Measurements from ENCODE around the gene NOXA1.

The NOXA1 gene

DNA sequence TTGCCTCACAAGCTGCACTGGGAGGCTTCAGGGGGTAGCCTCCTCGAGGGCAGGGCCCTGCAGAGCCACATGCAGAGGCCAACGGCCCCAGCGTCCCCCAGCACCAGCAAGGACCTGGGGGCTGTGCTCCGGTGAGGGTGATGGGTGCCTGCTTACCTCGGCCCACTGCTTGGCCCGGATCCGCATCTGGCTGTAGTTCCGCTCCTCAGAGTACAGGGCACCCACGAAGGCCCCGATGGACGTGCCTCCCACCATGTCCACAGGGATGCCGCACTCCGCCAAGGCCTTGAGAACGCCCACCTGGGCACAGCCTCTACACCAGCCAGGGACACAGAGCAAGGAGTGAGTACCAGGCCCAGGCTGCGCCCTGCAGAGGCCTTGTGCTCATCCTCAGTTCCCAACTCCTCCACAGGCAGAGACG, 44.0 kb downstream of the NOXA1 start:
- no peak for FAIRE-seq
- no peak for DNase-seq (ENCODE audit: insufficient read length)
- TF ChIP-seq POLR2AphosphoS5 (IDR thresholded peaks at IDR 0.05; ENCODE audit: low read depth, low read length) (no peak), POLR2A (IDR thresholded peaks at IDR 0.05; ENCODE audit: low read depth, low read length) (no peak), TAF1 (IDR thresholded peaks at IDR 0.05; ENCODE audit: borderline replicate concordance, low read depth, low read length) (no peak)

DNA sequence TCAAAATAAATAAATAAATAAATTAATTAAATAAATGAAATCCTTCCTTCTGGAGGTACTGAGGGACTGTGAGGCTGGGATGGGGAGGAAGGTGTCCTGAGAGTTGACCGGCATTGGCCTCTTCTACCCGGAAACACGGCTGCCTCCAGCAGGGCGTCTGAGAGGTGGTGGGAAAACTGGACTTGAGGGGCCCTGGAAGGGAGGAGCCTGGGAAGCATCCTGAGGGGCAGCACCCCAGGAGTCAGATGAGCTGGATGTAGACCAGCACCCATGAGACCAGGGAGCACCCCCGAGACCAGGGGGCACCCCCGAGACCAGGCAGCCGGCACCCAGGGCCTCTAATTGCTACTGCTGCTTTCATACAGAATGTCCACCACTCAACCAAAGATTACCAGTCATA, 44.7 kb downstream of the NOXA1 start:
- DNase-seq (ENCODE audit: insufficient read length) (no peak), FAIRE-seq (no peak)
- TF ChIP-seq POLR2A (IDR thresholded peaks at IDR 0.05; ENCODE audit: low read depth, low read length) (no peak), POLR2AphosphoS5 (IDR thresholded peaks at IDR 0.05; ENCODE audit: low read depth, low read length) (no peak), TAF1 (IDR thresholded peaks at IDR 0.05; ENCODE audit: borderline replicate concordance, low read depth, low read length) (no peak)

DNA sequence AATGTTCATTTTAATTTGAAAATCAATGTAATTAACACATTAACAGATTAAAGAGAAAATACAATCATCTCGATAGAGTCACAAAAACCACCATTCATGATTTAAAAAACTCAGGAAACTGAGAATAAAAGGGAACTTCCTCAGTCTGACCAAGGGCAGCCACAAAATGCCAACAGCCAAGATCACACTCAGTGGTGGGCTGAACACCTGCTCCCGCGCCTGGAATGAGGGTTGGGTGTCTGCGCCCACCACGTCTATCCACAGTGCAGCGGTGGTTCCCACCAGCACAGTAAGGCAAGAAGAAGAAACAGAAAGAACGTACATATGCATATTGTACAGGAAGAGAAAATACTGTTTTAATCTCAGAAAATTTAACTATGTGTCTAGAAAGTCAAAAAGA, 47.6 kb downstream of the NOXA1 start:
- TF ChIP-seq TAF1 (IDR thresholded peaks at IDR 0.05; ENCODE audit: borderline replicate concordance, low read depth, low read length) (no peak), POLR2AphosphoS5 (IDR thresholded peaks at IDR 0.05; ENCODE audit: low read depth, low read length) (no peak), POLR2A (IDR thresholded peaks at IDR 0.05; ENCODE audit: low read depth, low read length) (no peak)
- FAIRE-seq = no peak
- DNase-seq (ENCODE audit: insufficient read length) = no peak

- DNase-seq (ENCODE audit: insufficient read length) (no peak), FAIRE-seq (no peak)
- no peak for TF ChIP-seq TAF1 (IDR thresholded peaks at IDR 0.05; ENCODE audit: borderline replicate concordance, low read depth, low read length)
- no peak for TF ChIP-seq POLR2AphosphoS5 (IDR thresholded peaks at IDR 0.05; ENCODE audit: low read depth, low read length)
These were observed 51.1 kb downstream of the NOXA1 start for GRCh38 chr9:137474271-137474670.

DNA sequence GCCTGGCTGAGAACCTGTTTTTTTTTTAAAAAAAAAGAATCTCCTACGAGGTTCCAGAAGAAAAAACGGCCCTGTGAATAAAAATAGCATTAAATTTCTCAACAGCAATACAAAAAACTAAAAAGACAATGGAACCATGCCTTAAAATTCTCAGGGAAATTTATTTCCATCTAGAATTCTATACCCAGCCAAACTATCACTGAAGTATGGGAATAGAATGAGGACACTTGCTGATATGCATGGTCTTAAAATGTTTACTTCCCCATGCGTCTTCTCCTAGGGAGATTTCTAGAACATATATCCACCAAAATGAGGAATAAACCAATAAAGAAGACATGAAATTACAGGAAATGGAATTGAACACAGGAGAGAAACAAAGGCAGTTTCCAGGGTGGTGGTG, 52.5 kb downstream of the NOXA1 start:
- no peak for DNase-seq (ENCODE audit: insufficient read length)
- FAIRE-seq = no peak
- TF ChIP-seq POLR2AphosphoS5 (IDR thresholded peaks at IDR 0.05; ENCODE audit: low read depth, low read length) (no peak), TAF1 (IDR thresholded peaks at IDR 0.05; ENCODE audit: borderline replicate concordance, low read depth, low read length) (no peak), POLR2A (IDR thresholded peaks at IDR 0.05; ENCODE audit: low read depth, low read length) (no peak)

DNA sequence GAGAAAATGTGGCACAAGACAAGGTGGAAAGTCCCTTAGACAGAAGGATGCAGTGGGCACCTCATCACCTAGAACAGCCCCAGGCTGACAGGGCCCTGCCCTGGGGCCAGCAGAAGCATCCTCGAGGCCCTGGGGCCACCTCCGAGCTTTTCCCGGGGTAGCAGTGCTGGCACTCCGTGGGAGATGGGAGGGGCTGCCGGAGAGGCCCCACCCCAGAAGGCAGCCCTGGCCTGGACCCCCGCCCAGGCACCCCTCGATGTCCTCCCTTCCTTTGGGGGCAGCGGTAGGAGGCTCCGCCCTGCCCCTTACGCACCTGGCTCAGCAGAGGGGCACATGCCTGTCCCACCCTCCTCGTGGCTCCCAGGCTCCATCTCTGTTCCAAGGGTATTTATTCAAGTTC, 53.7 kb downstream of the NOXA1 start:
- DNase-seq (ENCODE audit: insufficient read length) (no peak), FAIRE-seq (no peak)
- no peak for TF ChIP-seq POLR2A (IDR thresholded peaks at IDR 0.05; ENCODE audit: low read depth, low read length)
- TF ChIP-seq POLR2AphosphoS5 (IDR thresholded peaks at IDR 0.05; ENCODE audit: low read depth, low read length) = no peak
- no peak for TF ChIP-seq TAF1 (IDR thresholded peaks at IDR 0.05; ENCODE audit: borderline replicate concordance, low read depth, low read length)

DNA sequence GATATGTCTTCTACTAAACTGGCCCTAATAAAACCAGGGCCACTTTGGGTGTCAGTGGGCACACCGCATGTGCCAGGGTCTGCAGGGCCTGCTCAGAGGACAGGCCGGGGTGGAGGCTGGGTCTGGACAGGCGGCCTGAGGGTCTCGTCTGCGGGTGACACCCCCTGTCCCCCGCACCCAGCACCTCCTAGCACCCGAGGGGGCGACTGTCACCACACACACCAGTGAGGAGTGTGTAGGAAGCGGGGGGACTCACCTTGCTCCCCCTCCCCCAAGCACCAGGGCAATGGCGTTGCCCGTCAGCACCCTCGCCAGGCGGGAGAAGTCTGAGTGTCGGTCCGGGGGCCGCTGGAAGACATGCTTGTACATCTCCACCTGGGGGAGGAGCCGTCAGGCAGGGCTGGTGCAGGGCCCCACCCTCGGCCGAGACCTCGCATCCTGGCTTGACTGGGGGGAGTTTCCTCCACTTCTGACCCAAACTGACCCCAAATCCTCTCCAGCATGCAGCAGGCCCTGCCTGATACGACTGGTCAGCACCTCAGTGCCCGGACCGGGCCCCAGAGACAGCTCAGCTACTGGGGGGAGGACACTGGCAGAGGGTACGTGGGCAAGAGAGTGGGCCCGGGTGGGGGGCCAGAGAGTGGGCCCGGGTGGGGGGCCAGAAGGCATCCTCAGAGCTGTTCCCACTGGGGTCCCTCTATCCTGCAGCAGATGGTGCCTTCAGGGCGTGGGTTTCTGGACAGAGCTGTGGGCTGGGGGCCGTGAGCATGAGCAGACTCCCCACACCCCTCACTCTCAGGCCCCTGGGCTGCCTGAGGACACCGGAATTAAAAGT, 54.8 kb downstream of the NOXA1 start:
- TF ChIP-seq TAF1 (IDR thresholded peaks at IDR 0.05; ENCODE audit: borderline replicate concordance, low read depth, low read length) (no peak), POLR2A (IDR thresholded peaks at IDR 0.05; ENCODE audit: low read depth, low read length) (no peak), POLR2AphosphoS5 (IDR thresholded peaks at IDR 0.05; ENCODE audit: low read depth, low read length) (no peak)
- FAIRE-seq (no peak), DNase-seq (ENCODE audit: insufficient read length) (no peak)

- FAIRE-seq (no peak), DNase-seq (ENCODE audit: insufficient read length) (no peak)
- TF ChIP-seq POLR2A (IDR thresholded peaks at IDR 0.05; ENCODE audit: low read depth, low read length) (no peak), POLR2AphosphoS5 (IDR thresholded peaks at IDR 0.05; ENCODE audit: low read depth, low read length) (no peak), TAF1 (IDR thresholded peaks at IDR 0.05; ENCODE audit: borderline replicate concordance, low read depth, low read length) (no peak)
These were observed 55.4 kb downstream of the NOXA1 start for GRCh38 chr9:137478613-137478961.

- no peak for TF ChIP-seq TAF1 (IDR thresholded peaks at IDR 0.05; ENCODE audit: borderline replicate concordance, low read depth, low read length)
- no peak for TF ChIP-seq POLR2AphosphoS5 (IDR thresholded peaks at IDR 0.05; ENCODE audit: low read depth, low read length)
- no peak for TF ChIP-seq POLR2A (IDR thresholded peaks at IDR 0.05; ENCODE audit: low read depth, low read length)
- FAIRE-seq = no peak
These were observed 56.0 kb downstream of the NOXA1 start for GRCh38 chr9:137478962-137479861.

GRCh38 chr9:137479892-137480685, 56.9 kb downstream of the NOXA1 start:
- no peak for DNase-seq (ENCODE audit: insufficient read length)
- no peak for FAIRE-seq

More at GRCh38 chr9:137478962-137479861, 56.0 kb downstream of the NOXA1 start:
- no peak for DNase-seq (ENCODE audit: insufficient read length)

More at GRCh38 chr9:137479892-137480685, 56.9 kb downstream of the NOXA1 start:
- no peak for TF ChIP-seq TAF1 (IDR thresholded peaks at IDR 0.05; ENCODE audit: borderline replicate concordance, low read depth, low read length)
- TF ChIP-seq POLR2A (IDR thresholded peaks at IDR 0.05; ENCODE audit: low read depth, low read length) = no peak
- TF ChIP-seq POLR2AphosphoS5 (IDR thresholded peaks at IDR 0.05; ENCODE audit: low read depth, low read length) = no peak

Measured in GM12892 (cell line).